Activated T-helper 2 cell treated with anti-CD3 and anti-CD28 coated beads, Interferon-gamma antibody, Interleukin-2, Interleukin-4, amounts not matched to agents 10 μg/mL and 5 μg/mL and 100 μg/mL, durations not matched to agents 14 hours and 24 hours and 36 hours (primary cell): Measurements from ENCODE around the gene HGD. TPM values are rescaled to one million over a fixed set of nuclear protein-coding genes. Genes with fewer than 3 reads are reported as not detected.
"Not testable (repeated sequence)": the region's sequence is repeated elsewhere in the genome, so short reads cannot be mapped to it uniquely, and the experiment has no call there.

ENCODE experiments used
- DNase-seq: peaks from one replicate; pipeline ENCODE4 v3.0.0; 2021; ENCODE audit warnings: low spot score
- H3K27ac Mint-ChIP-seq: one replicate; pipeline ENCODE4 v1.8.0; 2021; ENCODE audit warnings: mixed read lengths
- H3K27me3 Mint-ChIP-seq: one replicate; pipeline ENCODE4 v1.8.0; 2021; ENCODE audit warnings: low read depth, mixed read lengths
- H3K36me3 Mint-ChIP-seq: one replicate; pipeline ENCODE4 v1.8.0; 2021; ENCODE audit warnings: low read depth, mixed read lengths
- H3K4me1 Mint-ChIP-seq: one replicate; pipeline ENCODE4 v1.8.0; 2021; ENCODE audit warnings: low read depth, mixed read lengths
- H3K4me3 Mint-ChIP-seq: one replicate; pipeline ENCODE4 v1.8.0; 2021; ENCODE audit warnings: low read depth, mild to moderate bottlenecking, moderate library complexity, mixed read lengths
- H3K9me3 Mint-ChIP-seq: one replicate; pipeline ENCODE4 v1.8.0; 2021; ENCODE audit warnings: mixed read lengths
- intact Hi-C: fragments of 100-400 bp; cut with micrococcal nuclease; formaldehyde crosslinking; loops from one replicate; pipeline ENCODE4 v1.15.1; 2023
- total RNA-seq: library from RNA; stranded (reverse); gene quantifications from 2 replicates; pipeline ENCODE4 v1.2.3, GENCODE V29; 2022

HGD gene
- total RNA-seq, 1 donor from 2014 or later: 0.14 TPM

DNA sequence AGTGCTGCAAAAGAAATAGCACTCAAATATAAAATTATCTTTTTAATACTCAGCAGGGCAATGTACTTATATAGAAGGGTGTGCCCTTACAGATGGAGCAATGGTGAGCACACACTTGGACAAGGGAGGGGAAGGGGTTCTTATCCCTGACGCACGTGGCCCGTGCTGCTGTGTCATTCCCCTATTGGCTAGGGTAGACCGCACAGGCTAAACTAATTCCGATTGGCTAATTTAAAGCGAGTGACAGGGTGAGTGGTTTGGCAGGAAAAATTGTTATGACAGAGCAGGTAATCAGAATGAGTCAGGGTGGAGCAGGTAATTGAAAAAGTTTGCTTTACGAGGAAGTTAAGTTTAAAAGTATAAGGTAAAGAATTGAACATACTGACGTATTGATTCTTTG lies 65.3 kb downstream of the HGD start:
- not testable (repeated sequence) for H3K9me3 Mint-ChIP-seq, H3K27ac Mint-ChIP-seq, DNase-seq

GRCh38 chr3:120615847-120616609 lies 66.0 kb downstream of the HGD start:
- no peaks in the 10 kb centered on the region for H3K36me3 Mint-ChIP-seq
- peaks cover 3% of the 10 kb centered on the region for H3K27me3 Mint-ChIP-seq
- no peaks in the 10 kb centered on the region for H3K4me1 Mint-ChIP-seq
- H3K27ac Mint-ChIP-seq: no peak overlapping the region
- no peak overlapping the region for H3K4me3 Mint-ChIP-seq
- intact Hi-C loops: no loop called here
- H3K9me3 Mint-ChIP-seq: no peaks in the 10 kb centered on the region
- no peak for DNase-seq

More for the DNA sequence above, 65.3 kb downstream of the HGD start:
- H3K36me3 Mint-ChIP-seq, H3K4me1 Mint-ChIP-seq, H3K4me3 Mint-ChIP-seq, H3K27me3 Mint-ChIP-seq, intact Hi-C loops: not testable (repeated sequence)

DNA sequence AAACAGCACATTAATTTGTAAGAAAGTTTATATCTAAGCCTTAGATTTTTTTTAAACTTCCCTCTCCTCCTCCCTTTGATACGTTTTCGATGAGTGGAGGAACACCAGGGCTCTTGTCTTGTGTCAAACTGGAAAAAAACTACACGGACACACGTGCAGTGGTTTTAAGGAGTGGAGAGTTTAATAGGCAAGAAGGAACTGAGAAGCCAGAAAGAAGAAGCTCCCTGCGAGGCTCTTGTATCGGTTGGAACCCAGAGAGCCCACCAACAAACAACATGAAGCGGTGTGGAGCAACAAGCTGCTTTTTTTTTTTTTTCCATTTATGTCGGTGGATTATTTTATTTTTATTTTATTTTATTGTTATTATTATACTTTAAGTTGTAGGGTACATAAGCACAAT lies 67.3 kb downstream of the HGD start:
- H3K9me3 Mint-ChIP-seq: no peaks in the 10 kb centered on the region
- no peaks in the 10 kb centered on the region for H3K36me3 Mint-ChIP-seq
- DNase-seq: no peak
- H3K27me3 Mint-ChIP-seq: peaks cover 3% of the 10 kb centered on the region
- H3K27ac Mint-ChIP-seq: no peak overlapping the region
- no peak overlapping the region for H3K4me3 Mint-ChIP-seq
- intact Hi-C loops: no loop called here
- H3K4me1 Mint-ChIP-seq: no peaks in the 10 kb centered on the region

DNA sequence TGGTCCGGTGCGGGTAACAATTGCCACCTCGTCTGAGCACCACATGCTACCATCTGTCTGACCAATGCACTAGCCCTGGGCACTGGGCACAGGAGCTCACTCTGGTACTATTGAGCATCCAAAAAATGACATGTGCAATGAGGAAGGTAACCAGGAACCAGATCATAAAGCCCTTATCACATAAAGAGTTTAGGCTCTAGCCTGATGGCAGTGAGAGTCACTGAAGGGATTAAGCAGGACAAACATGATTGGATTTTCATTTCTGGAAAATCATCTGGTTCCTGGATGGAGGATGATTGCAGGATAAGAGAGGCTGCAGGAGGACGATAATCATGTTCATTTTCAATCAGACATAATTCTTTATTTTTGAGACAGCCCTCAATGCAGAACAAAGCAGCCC lies 73.5 kb downstream of the HGD start:
- Mint-ChIP-seq H3K4me1 (no peaks in the 10 kb centered on the region), H3K4me3 (no peak overlapping the region), H3K27ac (no peak overlapping the region), H3K9me3 (no peaks in the 10 kb centered on the region), H3K27me3 (peaks cover 5% of the 10 kb centered on the region), H3K36me3 (no peaks in the 10 kb centered on the region)
- intact Hi-C loops: no loop called here
- no peak for DNase-seq

DNA sequence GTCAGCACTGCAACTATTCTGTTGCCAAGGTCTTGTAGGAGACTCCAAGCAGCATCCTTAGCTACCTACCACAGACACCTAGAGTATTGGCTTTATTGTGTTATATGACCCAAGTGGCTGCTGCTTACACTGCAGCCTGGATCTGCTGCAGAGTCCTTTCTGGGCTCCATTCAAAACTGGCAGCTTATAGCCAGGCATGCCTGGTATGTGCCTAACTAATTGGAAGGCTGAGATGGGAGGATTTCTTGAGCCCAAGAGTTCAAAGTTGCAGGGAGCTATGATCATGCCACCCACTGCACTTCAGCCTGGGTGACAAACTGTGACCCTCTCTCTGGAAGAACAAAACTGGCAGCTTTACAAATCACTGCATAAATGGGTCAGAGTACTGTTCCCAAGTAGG lies 77.3 kb downstream of the HGD start:
- intact Hi-C loops: no loop called here
- H3K9me3 Mint-ChIP-seq: no peaks in the 10 kb centered on the region
- no peak overlapping the region for H3K4me3 Mint-ChIP-seq

DNA sequence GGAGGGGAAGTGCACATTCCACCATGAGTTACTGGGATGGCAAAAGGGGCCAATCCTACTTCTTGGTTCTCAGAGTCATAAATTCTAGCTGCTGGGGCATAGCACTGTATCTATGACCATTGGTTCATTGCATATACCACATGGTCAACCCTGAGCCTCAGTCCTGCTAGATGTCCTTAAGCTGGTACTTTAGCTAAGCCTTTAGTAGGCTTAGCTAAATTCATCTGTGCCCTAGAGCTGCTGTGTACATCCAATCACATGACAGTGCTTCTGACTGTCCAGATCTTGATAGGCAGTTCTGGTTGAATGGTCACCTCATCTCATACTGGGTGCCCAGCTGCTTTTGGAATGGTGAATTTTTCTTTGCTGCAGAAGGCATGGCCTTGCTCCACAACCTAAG lies 77.7 kb downstream of the HGD start:
- Mint-ChIP-seq H3K9me3 (no peaks in the 10 kb centered on the region), H3K4me3 (no peak overlapping the region), H3K4me1 (peaks cover 2% of the 10 kb centered on the region), H3K27ac (no peak overlapping the region), H3K27me3 (no peaks in the 10 kb centered on the region), H3K36me3 (peaks cover 20% of the 10 kb centered on the region)
- DNase-seq: no peak
- intact Hi-C loops: no loop called here

More for the DNA sequence above, 77.3 kb downstream of the HGD start:
- H3K27ac Mint-ChIP-seq: no peak overlapping the region
- H3K4me1 Mint-ChIP-seq: peaks cover 2% of the 10 kb centered on the region
- H3K36me3 Mint-ChIP-seq: peaks cover 20% of the 10 kb centered on the region
- H3K27me3 Mint-ChIP-seq: peaks cover 2% of the 10 kb centered on the region
- no peak for DNase-seq

GRCh38 chr3:120602682-120603081 lies 79.4 kb downstream of the HGD start:
- Mint-ChIP-seq H3K4me1 (peaks cover 2% of the 10 kb centered on the region), H3K36me3 (peaks cover 20% of the 10 kb centered on the region), H3K9me3 (no peaks in the 10 kb centered on the region), H3K4me3 (no peak overlapping the region), H3K27me3 (no peaks in the 10 kb centered on the region), H3K27ac (no peak overlapping the region)
- intact Hi-C loops: no loop called here
- no peak for DNase-seq

- Mint-ChIP-seq H3K9me3 (no peaks in the 10 kb centered on the region), H3K4me3 (no peak overlapping the region), H3K36me3 (peaks cover 20% of the 10 kb centered on the region), H3K4me1 (peaks cover 2% of the 10 kb centered on the region), H3K27me3 (no peaks in the 10 kb centered on the region), H3K27ac (no peak overlapping the region)
- DNase-seq: no peak
- intact Hi-C loops: no loop called here
Measured at GRCh38 chr3:120601554-120601953, 80.5 kb downstream of the HGD start.

- Mint-ChIP-seq H3K4me1 (peaks cover 9% of the 10 kb centered on the region), H3K4me3 (no peak overlapping the region), H3K9me3 (no peaks in the 10 kb centered on the region), H3K27me3 (peaks cover 6% of the 10 kb centered on the region), H3K27ac (no peak overlapping the region), H3K36me3 (peaks cover 20% of the 10 kb centered on the region)
- DNase-seq: no peak
- intact Hi-C loops: loop anchor here (10.0 kb wide), 2 partner anchors 196 to 504 kb away; partner anchors contain the start of gene GSK3B
Measured at GRCh38 chr3:120599211-120599610, 82.8 kb downstream of the HGD start.

GRCh38 chr3:120597445-120598049 lies 84.5 kb downstream of the HGD start:
- Mint-ChIP-seq H3K27me3 (peaks cover 6% of the 10 kb centered on the region), H3K9me3 (no peaks in the 10 kb centered on the region), H3K36me3 (peaks cover 16% of the 10 kb centered on the region), H3K4me3 (peak overlapping the region; percentile 83), H3K4me1 (peaks cover 9% of the 10 kb centered on the region), H3K27ac (no peak overlapping the region)
- DNase-seq: no peak
- intact Hi-C loops: loop anchor here (2.0 to 10.0 kb wide), 3 partner anchors 39 to 503 kb away; partner anchors contain the start of gene GSK3B

DNA sequence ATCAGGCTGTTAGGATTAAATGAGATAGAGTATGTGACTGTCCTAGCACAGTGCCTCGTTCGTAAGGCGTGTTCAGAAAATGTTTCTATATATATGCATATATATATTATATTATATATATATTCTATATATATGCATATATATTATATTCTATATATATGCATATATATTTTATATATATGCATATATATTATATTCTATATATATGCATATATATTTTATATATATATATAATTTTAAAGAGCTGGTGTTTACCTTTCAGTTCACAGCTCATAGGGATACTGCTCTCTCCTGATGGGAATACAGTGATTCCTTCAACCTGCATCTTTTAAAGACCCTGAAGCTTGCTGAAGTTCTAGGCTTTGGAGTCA lies 85.2 kb downstream of the HGD start:
- peaks cover 7% of the 10 kb centered on the region for H3K27me3 Mint-ChIP-seq
- H3K36me3 Mint-ChIP-seq: peaks cover 14% of the 10 kb centered on the region
- H3K27ac Mint-ChIP-seq: peak overlapping the region; percentile 93
- intact Hi-C loops: loop anchor here (1.0 to 10.0 kb wide), 5 partner anchors 38 to 502 kb away; partner anchors contain the start of genes GSK3B, GTF2E1 and RABL3
- peaks cover 9% of the 10 kb centered on the region for H3K4me1 Mint-ChIP-seq
- no peaks in the 10 kb centered on the region for H3K9me3 Mint-ChIP-seq
- no peak for DNase-seq
- H3K4me3 Mint-ChIP-seq: peak overlapping the region; percentile 89

GRCh38 chr3:120596116-120596852 lies 85.8 kb downstream of the HGD start, which contains the start of gene NDUFB4:
NDUFB4 (plus strand) TSS chr3:120596336; CDS start chr3:120596360, 24 bp downstream.
- H3K36me3 Mint-ChIP-seq: peaks cover 9% of the 10 kb centered on the region
- peak within 1 kb of the TSS; percentile 89 for H3K4me3 Mint-ChIP-seq
- no peaks in the 10 kb centered on the region for H3K9me3 Mint-ChIP-seq
- H3K4me1 Mint-ChIP-seq: peaks cover 9% of the 10 kb centered on the region
- H3K27me3 Mint-ChIP-seq: peaks cover 9% of the 10 kb centered on the region
- intact Hi-C loops: loop anchor here (1.0 to 10.0 kb wide), 5 partner anchors 37 to 501 kb away; partner anchors contain the start of genes GSK3B, GTF2E1 and RABL3
- peak within 1 kb of the TSS; percentile 93 for H3K27ac Mint-ChIP-seq
- peak; percentile 95 for DNase-seq
